Measurements from ENCODE around the gene MPO.

MPO gene

GRCh38 chr17:58262149-58262548, 18.6 kb downstream of the MPO start:
- no peak for DNase-seq

- DNase-seq, result no peak
These were observed 25.9 kb downstream of the MPO start for GRCh38 chr17:58254803-58255202.

DNA sequence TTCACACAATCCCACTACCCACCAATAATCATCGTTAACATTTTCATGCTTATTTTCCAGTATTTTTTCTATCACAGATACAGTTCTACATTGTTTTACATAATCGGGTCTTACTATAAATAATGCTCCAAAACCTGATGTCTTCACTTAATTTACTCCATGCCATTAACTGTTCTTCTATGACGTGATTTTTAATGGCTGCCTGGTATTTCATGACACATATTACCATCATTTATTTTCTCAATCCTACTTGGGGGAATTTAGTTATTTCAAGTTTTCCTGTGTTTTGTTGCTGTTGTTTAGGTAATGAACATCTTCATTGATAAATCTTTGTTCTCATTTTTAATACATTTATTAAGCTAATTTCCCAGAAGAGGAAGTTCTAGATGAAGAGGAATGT, 27.7 kb downstream of the MPO start:
- no peak for DNase-seq

DNA sequence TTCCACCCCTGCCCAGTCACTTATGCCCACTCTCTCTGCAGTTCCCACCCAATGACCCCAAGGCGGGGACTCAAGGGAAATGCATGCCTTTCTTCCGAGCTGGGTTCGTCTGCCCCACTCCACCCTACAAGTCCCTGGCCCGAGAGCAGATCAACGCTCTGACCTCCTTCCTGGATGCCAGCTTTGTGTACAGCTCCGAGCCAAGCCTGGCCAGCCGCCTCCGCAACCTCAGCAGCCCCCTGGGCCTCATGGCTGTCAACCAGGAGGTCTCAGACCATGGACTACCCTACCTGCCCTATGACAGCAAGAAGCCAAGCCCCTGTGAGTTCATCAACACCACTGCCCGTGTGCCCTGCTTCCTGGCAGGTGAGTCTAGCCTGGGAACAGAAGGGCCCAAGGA, 28.6 kb downstream of the MPO start:
- no peak for DNase-seq

- DNase-seq, result no peak
These were observed 30.3 kb downstream of the MPO start for GRCh38 chr17:58250344-58251011.

DNA sequence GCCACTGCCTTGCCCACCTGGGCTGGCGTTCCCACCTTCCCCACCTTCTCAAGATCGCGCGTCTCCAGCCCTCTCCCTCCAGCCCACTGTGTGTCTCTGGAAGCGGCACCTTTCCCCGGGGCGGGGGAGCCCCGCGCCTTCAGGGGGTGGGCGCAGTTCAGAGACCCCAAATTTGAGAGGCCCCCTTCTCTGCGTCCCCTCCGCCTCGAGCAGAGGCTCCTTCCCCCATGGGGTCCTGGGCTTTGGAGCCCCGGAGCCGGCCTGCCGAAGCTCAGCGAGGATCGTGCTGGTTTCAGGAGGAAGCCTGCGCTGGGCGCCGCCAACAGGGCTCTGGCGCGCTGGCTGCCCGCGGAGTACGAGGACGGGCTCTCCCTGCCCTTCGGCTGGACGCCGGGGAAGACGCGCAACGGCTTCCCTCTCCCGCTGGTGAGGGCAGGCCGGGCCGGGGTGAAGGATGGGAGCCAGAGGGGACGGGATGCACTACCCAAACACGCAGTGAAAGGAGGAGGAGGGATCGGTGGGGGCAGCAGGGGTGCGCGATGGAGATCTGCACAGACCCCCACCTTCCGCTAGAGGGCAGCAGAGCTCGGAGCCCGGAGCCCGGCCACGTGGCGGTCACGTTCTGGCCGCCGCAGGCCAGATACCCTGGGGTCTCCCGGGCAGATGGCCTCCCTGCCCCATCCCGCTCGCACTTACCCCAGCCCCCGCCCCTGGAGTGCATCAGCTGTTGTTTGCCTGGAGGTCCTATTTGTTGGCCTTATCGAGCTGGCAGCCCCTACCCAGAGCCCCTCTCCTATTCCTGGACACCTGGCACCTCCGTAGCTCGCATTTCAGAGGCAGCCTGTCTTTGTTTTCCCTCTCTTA, 31.2 kb downstream of the MPO start:
- DNase-seq, result peak; percentile 62 to 78

DNA sequence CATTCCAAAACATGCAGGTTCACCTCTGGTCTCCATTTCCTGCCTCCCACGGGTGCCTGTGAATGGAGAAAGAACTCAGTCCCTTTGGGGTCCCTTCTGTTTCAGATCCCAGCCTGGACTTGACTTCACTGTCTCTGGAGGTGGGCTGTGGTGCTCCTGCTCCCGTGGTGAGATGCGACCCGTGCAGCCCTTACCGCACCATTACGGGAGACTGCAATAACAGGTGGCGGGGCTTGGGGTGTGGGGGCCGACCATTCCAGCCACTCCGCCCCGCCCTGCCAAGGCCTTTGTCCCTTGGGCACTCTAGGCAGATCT, 31.8 kb downstream of the MPO start:
- no peak for DNase-seq

DNA sequence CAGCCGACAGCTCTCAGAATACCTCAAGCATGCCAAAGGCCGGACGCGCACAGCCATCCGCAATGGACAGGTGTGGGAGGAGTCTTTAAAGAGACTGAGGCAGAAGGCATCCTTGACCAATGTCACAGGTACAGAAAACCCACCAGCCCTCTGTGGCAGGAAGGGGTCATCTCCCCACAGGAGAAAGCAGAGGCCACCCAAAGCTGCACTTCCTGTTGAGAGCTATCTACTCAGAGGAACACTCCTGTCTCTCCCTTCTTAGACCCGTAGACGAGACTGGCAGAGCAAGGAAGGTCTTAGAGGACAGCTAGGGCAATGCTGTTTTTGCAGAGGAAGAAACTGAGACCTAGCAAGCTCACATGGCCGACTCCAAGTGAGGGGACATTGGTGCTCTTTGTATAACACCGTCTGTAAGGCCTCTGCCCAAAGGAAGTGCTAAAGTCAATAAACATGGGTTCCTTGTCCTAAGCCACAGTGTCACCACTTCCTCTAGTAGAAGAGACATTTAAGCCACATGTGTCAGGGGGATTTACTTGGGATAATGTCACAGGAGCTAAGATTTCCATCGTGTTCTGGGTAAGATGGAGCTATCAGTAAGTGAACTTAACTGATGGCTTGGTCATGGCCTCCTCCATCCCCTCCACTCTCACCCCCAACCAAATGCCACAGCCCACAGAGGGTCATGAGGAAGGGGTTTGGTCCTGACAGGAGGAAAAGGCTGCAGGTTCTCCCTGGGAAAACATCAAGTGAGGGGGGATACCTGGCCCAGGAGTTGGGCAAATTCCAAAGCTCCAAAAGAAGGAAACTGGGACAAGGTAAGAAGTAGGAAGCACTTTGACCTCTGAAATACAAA, 33.0 kb downstream of the MPO start:
- no peak for DNase-seq

GRCh38 chr17:58246781-58247180, 34.0 kb downstream of the MPO start:
- DNase-seq, result no peak

DNA sequence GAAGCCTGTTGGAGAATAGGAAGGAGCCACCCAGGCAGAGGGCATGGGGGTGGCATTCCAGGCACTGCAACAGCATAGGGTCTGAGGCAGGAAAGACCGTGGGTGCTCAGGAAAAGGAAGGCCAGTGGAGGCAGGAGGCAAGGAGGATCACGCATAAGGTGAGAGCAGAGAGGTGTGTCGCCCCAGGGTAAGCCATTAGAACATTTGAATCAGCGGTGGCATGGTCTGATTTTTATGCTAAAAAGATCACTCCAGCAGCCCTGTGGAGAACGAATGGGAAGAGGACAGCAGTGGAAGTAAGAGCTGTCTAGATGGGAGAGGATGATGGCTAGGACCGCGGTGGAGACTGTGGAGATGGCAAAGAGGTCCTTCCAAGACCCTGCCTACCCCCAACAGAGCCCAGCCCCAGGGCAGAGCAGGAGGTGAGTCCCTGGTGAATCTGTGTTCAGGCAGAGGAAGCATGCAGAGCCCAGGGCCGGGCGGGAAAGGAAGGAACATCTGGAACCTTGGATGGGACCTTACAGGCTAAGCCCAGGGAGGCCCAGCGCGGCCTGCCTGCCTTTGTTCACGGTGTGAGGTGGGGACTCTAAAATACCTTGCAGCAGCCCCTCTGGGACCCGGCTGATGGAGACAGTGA, 34.5 kb downstream of the MPO start:
- no peak for DNase-seq

DNA sequence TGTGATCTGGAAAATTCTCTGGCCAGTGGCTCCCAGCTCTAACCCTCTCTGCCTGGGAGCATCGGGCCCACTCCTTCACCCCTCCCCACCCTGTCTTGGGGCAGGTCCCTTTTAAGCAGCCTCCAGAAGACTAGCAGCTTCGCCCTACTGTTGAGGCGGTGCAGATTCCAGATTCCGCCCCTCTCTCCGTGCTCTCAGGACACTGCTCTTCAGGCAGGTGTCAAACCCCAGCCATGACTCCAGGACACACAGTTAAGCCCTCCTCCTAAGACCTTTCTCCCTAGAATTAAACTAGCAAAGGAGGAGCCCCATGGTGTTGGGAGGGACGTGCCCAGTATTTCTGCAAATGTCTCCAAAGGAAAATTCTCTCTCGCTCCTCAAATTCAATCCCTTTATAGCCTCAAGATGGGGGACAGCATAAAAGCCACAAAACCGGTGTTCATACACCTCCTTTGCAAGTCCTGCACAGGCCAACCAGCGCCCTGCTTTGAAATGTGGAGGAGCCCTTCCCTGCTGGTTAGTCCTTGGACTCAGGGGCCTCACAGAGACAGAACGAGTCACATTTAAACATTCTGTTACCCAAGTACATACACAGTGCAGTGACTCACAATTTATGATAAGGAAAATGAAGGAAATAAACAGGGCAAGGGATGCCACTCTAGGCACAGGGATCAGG, 35.2 kb downstream of the MPO start:
- DNase-seq, result no peak

DNA sequence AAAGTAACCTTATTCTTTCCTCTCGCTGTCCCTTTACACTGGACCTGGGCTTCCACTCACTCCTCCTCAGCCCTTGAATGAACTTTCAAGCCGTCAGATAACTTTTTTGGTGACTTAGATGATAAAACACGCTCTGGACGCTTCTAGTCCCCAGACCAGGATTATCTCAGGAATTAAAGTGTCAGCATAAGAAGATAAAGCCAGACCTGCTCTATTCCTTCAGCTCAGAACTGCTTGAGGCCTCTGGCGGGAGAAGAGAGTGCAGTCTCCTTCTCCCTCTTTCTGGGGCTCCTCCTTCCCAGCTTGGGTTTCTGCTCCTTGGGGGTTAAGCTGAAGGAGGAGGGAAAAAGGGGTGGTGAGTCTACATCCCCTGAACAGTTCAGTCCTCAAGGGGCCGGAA, 35.8 kb downstream of the MPO start:
- no peak for DNase-seq

- no peak for DNase-seq
These were observed 38.5 kb downstream of the MPO start for GRCh38 chr17:58242171-58242784.

- no peak for DNase-seq
These were observed 40.7 kb downstream of the MPO start for GRCh38 chr17:58239987-58240386.

- no peak for DNase-seq
These were observed 42.5 kb downstream of the MPO start, which contains the start of gene LPO for GRCh38 chr17:58238147-58238634. Gene LPO (plus strand): TSS chr17:58238584. CDS start chr17:58242980, 4,396 bp downstream.

DNA sequence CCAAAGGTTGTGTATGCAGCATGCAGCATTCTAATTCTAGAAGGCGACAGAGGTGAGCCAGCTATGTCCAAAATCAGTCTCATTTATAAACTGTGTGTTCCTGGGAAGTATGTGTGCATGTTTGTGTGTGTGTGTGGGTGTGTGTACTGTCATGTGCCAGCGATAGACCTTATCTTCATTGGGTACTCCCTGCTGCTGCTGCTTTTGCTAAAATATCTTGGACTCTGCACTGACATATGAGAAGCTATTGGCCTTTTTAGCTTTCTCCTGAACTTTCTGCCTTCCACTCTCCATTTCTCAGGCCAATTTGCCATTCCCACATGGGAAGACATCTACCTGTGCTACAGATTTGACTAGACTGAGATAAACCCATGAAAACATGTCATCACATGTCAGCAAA, 44.3 kb downstream of the MPO start:
- no peak for DNase-seq

DNA sequence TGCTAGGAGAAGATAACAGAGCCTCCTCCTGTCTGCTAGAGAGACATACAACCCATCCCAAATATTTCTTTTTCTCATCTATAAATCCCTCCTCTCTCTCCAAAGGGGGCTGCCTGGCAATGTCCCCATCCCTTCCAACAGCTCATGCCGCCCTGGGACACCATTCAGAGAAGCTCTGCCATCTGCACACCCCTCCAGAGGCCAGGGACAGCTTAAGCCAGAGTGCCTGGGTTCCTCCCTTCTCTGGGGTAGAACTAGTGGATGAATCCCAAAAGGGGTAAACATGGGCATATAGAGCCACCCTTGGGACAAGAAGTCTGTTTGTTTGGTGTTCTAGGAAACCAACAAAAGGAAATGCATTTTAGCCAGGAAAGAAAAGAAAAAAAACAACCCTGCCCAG, 44.9 kb downstream of the MPO start:
- no peak for DNase-seq

DNA sequence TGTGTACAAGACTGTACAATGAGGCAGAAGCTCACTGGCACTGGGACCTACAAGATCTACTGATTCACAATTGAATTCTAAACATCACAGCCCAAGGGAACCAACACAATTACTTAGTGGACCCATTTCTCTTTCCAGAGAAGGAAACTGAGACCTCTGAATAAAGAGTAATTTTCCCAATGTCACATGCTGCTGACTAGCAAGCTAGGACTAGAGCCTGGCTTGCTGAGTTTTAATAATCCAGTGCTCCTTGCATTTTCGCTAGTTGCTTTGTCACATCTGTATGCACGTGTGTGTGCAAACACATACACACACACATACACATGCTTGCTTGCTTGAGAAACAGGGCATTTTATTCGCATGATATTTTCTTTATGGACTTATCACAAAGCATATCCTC, 46.2 kb downstream of the MPO start:
- no peak for DNase-seq

DNA sequence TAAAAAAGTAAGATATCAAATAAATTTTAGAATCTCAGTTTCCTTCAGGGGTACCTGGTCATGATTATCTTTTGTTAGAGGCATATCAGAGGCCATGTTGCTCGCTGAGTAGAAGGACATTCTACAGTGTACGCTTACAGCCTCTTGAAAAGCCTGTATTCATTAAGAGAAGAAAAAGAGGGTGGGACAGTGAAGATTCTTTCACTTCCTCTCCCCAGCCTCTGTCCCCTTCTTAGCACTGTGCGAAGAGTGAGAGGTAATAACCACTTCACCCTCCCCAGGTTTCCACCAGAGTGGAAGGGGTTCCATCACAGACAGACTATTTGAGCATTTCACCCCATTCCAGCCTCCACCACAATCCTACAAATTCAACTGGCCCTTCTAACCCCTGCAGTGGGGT, 47.2 kb downstream of the MPO start:
- peak in 1 of 2 donors; percentile 13 for DNase-seq

GRCh38 chr17:58232707-58233156, 48.0 kb downstream of the MPO start:
- DNase-seq, result peak; percentile 16 to 72

- no peak for DNase-seq
These were observed 49.1 kb downstream of the MPO start for GRCh38 chr17:58231641-58232040.

- no peak for DNase-seq
These were observed 50.9 kb downstream of the MPO start for GRCh38 chr17:58229881-58230280.
